ENCODE measurements around the gene MBD3. TPM values are rescaled to one million over a fixed set of nuclear protein-coding genes. Genes with fewer than 3 reads are reported as not detected.

Gene MBD3
- total RNA-seq, 2 experiments from 2014 or later: 58.1 to 63.7 TPM

GRCh38 chr19:1587872-1588271 is 4.8 kb downstream of the MBD3 start:
- Mint-ChIP-seq H3K27ac (no peak overlapping the region), H3K4me3 (no peak overlapping the region), H3K36me3 (ENCODE audit: low read depth) (peaks cover 33% of the 10 kb centered on the region), H3K4me1 (ENCODE audit: low read depth) (peaks cover 27% of the 10 kb centered on the region), H3K9me3 (no peaks in the 10 kb centered on the region), H3K27me3 (ENCODE audit: low read depth) (no peaks in the 10 kb centered on the region)
- CTCF ChIA-PET: interaction anchor here (2.5 kb wide), 1 partner anchor 42 kb away, joined by 6 read pairs; no protein-coding TSS in a partner anchor
- intact Hi-C loops (cut with micrococcal nuclease): no loop called here
- DNase-seq: no peak

- H3K4me1 Mint-ChIP-seq (ENCODE audit: low read depth): peaks cover 16% of the 10 kb centered on the region
- no peak overlapping the region for H3K4me3 Mint-ChIP-seq
- H3K9me3 Mint-ChIP-seq: no peaks in the 10 kb centered on the region
- peaks cover 35% of the 10 kb centered on the region for H3K36me3 Mint-ChIP-seq (ENCODE audit: low read depth)
- no peaks in the 10 kb centered on the region for H3K27me3 Mint-ChIP-seq (ENCODE audit: low read depth)
- H3K27ac Mint-ChIP-seq: no peak overlapping the region
- DNase-seq: no peak
- intact Hi-C loops (cut with micrococcal nuclease): no loop called here
- CTCF ChIA-PET: no interaction called here
Measured at GRCh38 chr19:1585243-1585580, 7.5 kb downstream of the MBD3 start.

- intact Hi-C loops (cut with micrococcal nuclease): no loop called here
- Mint-ChIP-seq H3K4me3 (no peak overlapping the region), H3K27ac (no peak overlapping the region), H3K27me3 (ENCODE audit: low read depth) (no peaks in the 10 kb centered on the region), H3K36me3 (ENCODE audit: low read depth) (peaks cover 36% of the 10 kb centered on the region), H3K9me3 (no peaks in the 10 kb centered on the region), H3K4me1 (ENCODE audit: low read depth) (peaks cover 13% of the 10 kb centered on the region)
- no peak for DNase-seq
- CTCF ChIA-PET: interaction anchor here (1.2 kb wide), 1 partner anchor 8 kb away, joined by 3 read pairs; the partner anchor contains the start of gene MBD3
Measured at GRCh38 chr19:1584500-1585242, 8.0 kb downstream of the MBD3 start.

GRCh38 chr19:1582201-1582600 is 10.5 kb downstream of the MBD3 start:
- H3K4me1 Mint-ChIP-seq (ENCODE audit: low read depth): peaks cover 2% of the 10 kb centered on the region
- CTCF ChIA-PET: interaction anchor here (0.6 to 0.7 kb wide), 3 partner anchors 9 to 346 kb away, joined by 3 to 5 read pairs (median 3); no protein-coding TSS in a partner anchor
- no peaks in the 10 kb centered on the region for H3K27me3 Mint-ChIP-seq (ENCODE audit: low read depth)
- peaks cover 35% of the 10 kb centered on the region for H3K36me3 Mint-ChIP-seq (ENCODE audit: low read depth)
- H3K27ac Mint-ChIP-seq: no peak overlapping the region
- no peaks in the 10 kb centered on the region for H3K9me3 Mint-ChIP-seq
- intact Hi-C loops (cut with micrococcal nuclease): no loop called here
- H3K4me3 Mint-ChIP-seq: no peak overlapping the region
- DNase-seq: no peak

- Mint-ChIP-seq H3K9me3 (no peaks in the 10 kb centered on the region), H3K27ac (peak overlapping the region; percentile 59), H3K4me3 (no peak overlapping the region), H3K36me3 (ENCODE audit: low read depth) (peaks cover 34% of the 10 kb centered on the region), H3K4me1 (ENCODE audit: low read depth) (peaks cover 2% of the 10 kb centered on the region), H3K27me3 (ENCODE audit: low read depth) (no peaks in the 10 kb centered on the region)
- CTCF ChIA-PET: no interaction called here
- intact Hi-C loops (cut with micrococcal nuclease): no loop called here
- no peak for DNase-seq
Measured at GRCh38 chr19:1580957-1581356, 11.7 kb downstream of the MBD3 start.

GRCh38 chr19:1580382-1580781 is 12.3 kb downstream of the MBD3 start:
- Mint-ChIP-seq H3K9me3 (no peaks in the 10 kb centered on the region), H3K27me3 (ENCODE audit: low read depth) (no peaks in the 10 kb centered on the region), H3K27ac (no peak overlapping the region), H3K4me1 (ENCODE audit: low read depth) (peaks cover 2% of the 10 kb centered on the region), H3K36me3 (ENCODE audit: low read depth) (peaks cover 29% of the 10 kb centered on the region), H3K4me3 (no peak overlapping the region)
- DNase-seq: no peak
- intact Hi-C loops (cut with micrococcal nuclease): no loop called here
- CTCF ChIA-PET: no interaction called here

GRCh38 chr19:1579222-1579621 is 13.4 kb downstream of the MBD3 start:
- H3K4me1 Mint-ChIP-seq (ENCODE audit: low read depth): no peaks in the 10 kb centered on the region
- no peak for DNase-seq
- no peak overlapping the region for H3K4me3 Mint-ChIP-seq
- no peak overlapping the region for H3K27ac Mint-ChIP-seq
- CTCF ChIA-PET: interaction anchor here (0.5 kb wide), 1 partner anchor 246 kb away, joined by 4 read pairs; no protein-coding TSS in a partner anchor
- H3K9me3 Mint-ChIP-seq: no peaks in the 10 kb centered on the region
- no peaks in the 10 kb centered on the region for H3K27me3 Mint-ChIP-seq (ENCODE audit: low read depth)
- intact Hi-C loops (cut with micrococcal nuclease): no loop called here
- peaks cover 23% of the 10 kb centered on the region for H3K36me3 Mint-ChIP-seq (ENCODE audit: low read depth)

- no peak for DNase-seq
- Mint-ChIP-seq H3K27me3 (ENCODE audit: low read depth) (no peaks in the 10 kb centered on the region), H3K27ac (no peak overlapping the region), H3K9me3 (no peaks in the 10 kb centered on the region), H3K4me1 (ENCODE audit: low read depth) (no peaks in the 10 kb centered on the region), H3K4me3 (no peak overlapping the region), H3K36me3 (ENCODE audit: low read depth) (peaks cover 19% of the 10 kb centered on the region)
- CTCF ChIA-PET: no interaction called here
- intact Hi-C loops (cut with micrococcal nuclease): no loop called here
Measured at GRCh38 chr19:1577929-1578618, 14.6 kb downstream of the MBD3 start.

GRCh38 chr19:1577090-1577928 is 15.4 kb downstream of the MBD3 start:
- H3K9me3 Mint-ChIP-seq: no peaks in the 10 kb centered on the region
- H3K27ac Mint-ChIP-seq: no peak overlapping the region
- no peak for DNase-seq
- no peaks in the 10 kb centered on the region for H3K27me3 Mint-ChIP-seq (ENCODE audit: low read depth)
- H3K4me3 Mint-ChIP-seq: no peak overlapping the region
- peaks cover 16% of the 10 kb centered on the region for H3K36me3 Mint-ChIP-seq (ENCODE audit: low read depth)
- intact Hi-C loops (cut with micrococcal nuclease): no loop called here
- CTCF ChIA-PET: no interaction called here
- H3K4me1 Mint-ChIP-seq (ENCODE audit: low read depth): no peaks in the 10 kb centered on the region

- Mint-ChIP-seq H3K4me3 (no peak overlapping the region), H3K27me3 (ENCODE audit: low read depth) (no peaks in the 10 kb centered on the region), H3K36me3 (ENCODE audit: low read depth) (peaks cover 11% of the 10 kb centered on the region), H3K4me1 (ENCODE audit: low read depth) (no peaks in the 10 kb centered on the region), H3K27ac (no peak overlapping the region), H3K9me3 (no peaks in the 10 kb centered on the region)
- no peak for DNase-seq
- CTCF ChIA-PET: no interaction called here
- intact Hi-C loops (cut with micrococcal nuclease): no loop called here
Measured at GRCh38 chr19:1576242-1577089, 16.2 kb downstream of the MBD3 start.

- intact Hi-C loops (cut with micrococcal nuclease): no loop called here
- H3K4me1 Mint-ChIP-seq (ENCODE audit: low read depth): no peaks in the 10 kb centered on the region
- peaks cover 6% of the 10 kb centered on the region for H3K36me3 Mint-ChIP-seq (ENCODE audit: low read depth)
- no peak overlapping the region for H3K27ac Mint-ChIP-seq
- H3K27me3 Mint-ChIP-seq (ENCODE audit: low read depth): no peaks in the 10 kb centered on the region
- no peak overlapping the region for H3K4me3 Mint-ChIP-seq
- DNase-seq: no peak
- CTCF ChIA-PET: no interaction called here
- H3K9me3 Mint-ChIP-seq: no peaks in the 10 kb centered on the region
Measured at GRCh38 chr19:1575323-1576241, 17.1 kb downstream of the MBD3 start.
